DOHH2 (cell line): ENCODE data around the gene YPEL1.
"Not testable (repeated sequence)": the region's sequence is repeated elsewhere in the genome, so short reads cannot be mapped to it uniquely, and the experiment has no call there.

Source experiments
- H3F3A ChIP-seq: fragments of 200-600 bp; sonication (generic), shearing (Covaris generic); 2 replicates; pipeline ENCODE4 v1.6.0; 2016; ENCODE audit warnings: antibody characterized with exemption, mild to moderate bottlenecking; ENCODE audit not compliant: control insufficient read depth, insufficient read depth
- H3K27ac ChIP-seq: fragments of 200-600 bp; sonication (generic); 2 replicates; pipeline ENCODE4 v1.5.1; 2014; ENCODE audit warnings: low read depth, mild to moderate bottlenecking, low read length, moderate library complexity
- H3K27me3 ChIP-seq: fragments of 200-600 bp; sonication (generic); 2 replicates; pipeline ENCODE4 v1.6.1; 2014; ENCODE audit warnings: mild to moderate bottlenecking, low read length, mixed read lengths; ENCODE audit not compliant: control insufficient read depth
- H3K36me3 ChIP-seq: fragments of 200-600 bp; sonication (generic); 2 replicates; pipeline ENCODE4 v1.6.1; 2014; ENCODE audit warnings: mild to moderate bottlenecking, low read length, moderate library complexity, mixed read lengths; ENCODE audit not compliant: control insufficient read depth
- H3K4me1 ChIP-seq: fragments of 200-600 bp; sonication (generic); 2 replicates; pipeline ENCODE4 v1.6.1; 2014; ENCODE audit warnings: mild to moderate bottlenecking, low read length, mixed read lengths; ENCODE audit not compliant: control insufficient read depth
- H3K4me2 ChIP-seq: fragments of 200-600 bp; sonication (generic); 2 replicates; pipeline ENCODE4 v1.6.0; 2014; ENCODE audit warnings: mild to moderate bottlenecking, low read length, moderate library complexity
- H3K4me3 ChIP-seq: fragments of 200-600 bp; sonication (generic); 2 replicates; pipeline ENCODE4 v1.5.1; 2014; ENCODE audit warnings: mild to moderate bottlenecking, low read length, mixed read lengths
- H3K79me2 ChIP-seq: fragments of 200-600 bp; sonication (generic); 2 replicates; pipeline ENCODE4 v1.6.1; 2014; ENCODE audit warnings: mild to moderate bottlenecking, low read length, mixed read lengths; ENCODE audit not compliant: control insufficient read depth
- H3K9me2 ChIP-seq: fragments of 200-600 bp; sonication (generic); replicated peaks from 2 replicates; pipeline ENCODE4 v1.6.1; 2014; ENCODE audit warnings: mild to moderate bottlenecking, low read length, mixed read lengths; ENCODE audit not compliant: control insufficient read depth
- H3K9me3 ChIP-seq: fragments of 200-600 bp; sonication (generic); 2 replicates; pipeline ENCODE4 v1.6.1; 2014; ENCODE audit warnings: antibody characterized with exemption, low read length, mixed read lengths; ENCODE audit not compliant: control insufficient read depth, insufficient read depth
- H4K20me1 ChIP-seq: fragments of 200-600 bp; sonication (generic); 2 replicates; pipeline ENCODE4 v1.6.0; 2014; ENCODE audit warnings: low read depth, mild to moderate bottlenecking, antibody characterized with exemption, low read length, moderate library complexity; ENCODE audit not compliant: control insufficient read depth, insufficient read depth
- EZH2phosphoT487 ChIP-seq: fragments of 200-600 bp; sonication (generic); IDR thresholded peaks from 2 replicates; pipeline ENCODE4 v1.6.1; 2017; ENCODE audit warnings: borderline replicate concordance, mild to moderate bottlenecking, antibody characterized with exemption, low read length, moderate library complexity, mixed read lengths
- TF ChIP-seq, protein P1 (sequence below): fragments of 200-600 bp; sonication (generic); IDR thresholded peaks from one replicate; pipeline ENCODE4 v1.5.1; 2014; ENCODE audit warnings: antibody characterized with exemption, mild to moderate bottlenecking, low read depth, low read length; ENCODE audit not compliant: poor library complexity, severe bottlenecking

The YPEL1 gene

GRCh38 chr22:21730535-21731308 is 4.9 kb downstream of the YPEL1 start:
- H3K4me1 ChIP-seq: peaks cover 20% of the 10 kb centered on the region
- no peaks in the 10 kb centered on the region for H3K9me3 ChIP-seq
- no peaks in the 10 kb centered on the region for H3K36me3 ChIP-seq
- no peak overlapping the region for H3K27ac ChIP-seq
- H3K79me2 ChIP-seq: peaks cover 4% of the 10 kb centered on the region; the same call in 1 of the 2 replicates
- peaks cover 3% of the 10 kb centered on the region; the same call in 1 of the 2 replicates for H4K20me1 ChIP-seq
- TF ChIP-seq, protein P1, sequence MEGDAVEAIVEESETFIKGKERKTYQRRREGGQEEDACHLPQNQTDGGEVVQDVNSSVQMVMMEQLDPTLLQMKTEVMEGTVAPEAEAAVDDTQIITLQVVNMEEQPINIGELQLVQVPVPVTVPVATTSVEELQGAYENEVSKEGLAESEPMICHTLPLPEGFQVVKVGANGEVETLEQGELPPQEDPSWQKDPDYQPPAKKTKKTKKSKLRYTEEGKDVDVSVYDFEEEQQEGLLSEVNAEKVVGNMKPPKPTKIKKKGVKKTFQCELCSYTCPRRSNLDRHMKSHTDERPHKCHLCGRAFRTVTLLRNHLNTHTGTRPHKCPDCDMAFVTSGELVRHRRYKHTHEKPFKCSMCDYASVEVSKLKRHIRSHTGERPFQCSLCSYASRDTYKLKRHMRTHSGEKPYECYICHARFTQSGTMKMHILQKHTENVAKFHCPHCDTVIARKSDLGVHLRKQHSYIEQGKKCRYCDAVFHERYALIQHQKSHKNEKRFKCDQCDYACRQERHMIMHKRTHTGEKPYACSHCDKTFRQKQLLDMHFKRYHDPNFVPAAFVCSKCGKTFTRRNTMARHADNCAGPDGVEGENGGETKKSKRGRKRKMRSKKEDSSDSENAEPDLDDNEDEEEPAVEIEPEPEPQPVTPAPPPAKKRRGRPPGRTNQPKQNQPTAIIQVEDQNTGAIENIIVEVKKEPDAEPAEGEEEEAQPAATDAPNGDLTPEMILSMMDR: no peak
- no peak for TF ChIP-seq EZH2phosphoT487
- no peak overlapping the region for H3K4me3 ChIP-seq
- H3K4me2 ChIP-seq: no peak overlapping the region
- H3K27me3 ChIP-seq: no peaks in the 10 kb centered on the region
- H3F3A ChIP-seq: no peaks in the 10 kb centered on the region
- no peaks in the 10 kb centered on the region for H3K9me2 ChIP-seq

GRCh38 chr22:21729184-21729583 is 6.4 kb downstream of the YPEL1 start:
- H4K20me1 ChIP-seq, H3K36me3 ChIP-seq, H3K4me3 ChIP-seq, H3F3A ChIP-seq, H3K27ac ChIP-seq, H3K9me2 ChIP-seq, H3K27me3 ChIP-seq, H3K9me3 ChIP-seq, H3K4me2 ChIP-seq, H3K79me2 ChIP-seq: not testable (repeated sequence)
- peaks cover 14% of the 10 kb centered on the region for H3K4me1 ChIP-seq

DNA sequence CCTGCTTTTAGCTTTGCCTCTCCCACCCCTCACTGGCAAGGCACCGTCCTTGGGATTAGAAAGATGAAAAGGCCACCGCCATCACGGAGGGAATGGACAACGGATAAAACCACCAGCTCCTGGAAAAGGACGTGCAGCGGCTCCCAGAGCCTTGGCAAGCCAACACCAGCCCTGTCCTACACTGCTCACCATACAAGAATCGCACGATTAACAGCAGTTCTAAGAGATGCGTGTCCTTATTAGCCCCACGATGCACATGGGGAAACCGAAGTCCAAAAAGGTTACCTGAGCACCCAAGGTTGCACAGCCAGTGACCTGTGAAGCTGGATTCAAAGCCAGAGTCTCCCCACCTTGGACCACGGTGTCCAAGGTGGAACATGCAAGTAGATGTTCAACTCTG is 7.3 kb downstream of the YPEL1 start:
- H3K27ac ChIP-seq: no peak overlapping the region
- H4K20me1 ChIP-seq: peaks cover 3% of the 10 kb centered on the region; the same call in 1 of the 2 replicates

DNA sequence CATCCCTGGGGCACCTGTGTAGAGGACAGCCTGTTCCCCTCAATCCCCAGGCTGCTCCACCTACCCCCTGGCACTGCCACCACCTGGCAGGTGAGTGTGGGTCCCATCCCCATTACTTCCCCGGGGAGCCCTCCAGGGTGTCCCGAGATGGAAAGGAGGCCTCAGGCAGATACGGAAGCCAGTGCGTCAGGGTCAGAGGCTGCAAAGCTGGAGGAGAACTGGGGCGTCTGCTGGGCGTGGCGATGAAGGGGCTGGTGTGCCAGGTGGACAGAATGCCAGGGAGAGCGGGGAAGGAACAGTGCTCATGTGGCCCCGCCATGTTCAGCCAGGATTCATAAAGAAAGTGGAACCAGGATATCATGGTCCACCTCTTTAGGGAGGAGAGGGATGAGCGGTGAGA is 7.8 kb downstream of the YPEL1 start:
- H3K4me3 ChIP-seq: no peak overlapping the region
- no peaks in the 10 kb centered on the region for H3K9me3 ChIP-seq
- no peak for TF ChIP-seq EZH2phosphoT487
- no peaks in the 10 kb centered on the region for H3K9me2 ChIP-seq
- no peak overlapping the region for H3K27ac ChIP-seq
- no peak overlapping the region for H3K4me2 ChIP-seq
- no peaks in the 10 kb centered on the region for H3K79me2 ChIP-seq
- H3K36me3 ChIP-seq: no peaks in the 10 kb centered on the region
- no peaks in the 10 kb centered on the region for H3F3A ChIP-seq
- H3K4me1 ChIP-seq: peaks cover 17% of the 10 kb centered on the region
- H3K27me3 ChIP-seq: no peaks in the 10 kb centered on the region
- H4K20me1 ChIP-seq: peaks cover 3% of the 10 kb centered on the region; the same call in 1 of the 2 replicates

More for the DNA sequence above, 7.3 kb downstream of the YPEL1 start:
- Histone ChIP-seq H3F3A (no peaks in the 10 kb centered on the region), H3K27me3 (no peaks in the 10 kb centered on the region), H3K4me1 (peaks cover 13% of the 10 kb centered on the region), H3K36me3 (no peaks in the 10 kb centered on the region), H3K9me2 (no peaks in the 10 kb centered on the region), H3K4me2 (no peak overlapping the region), H3K9me3 (no peaks in the 10 kb centered on the region), H3K79me2 (no peaks in the 10 kb centered on the region), H3K4me3 (no peak overlapping the region)
- TF ChIP-seq, protein P1: no peak
- TF ChIP-seq EZH2phosphoT487: no peak
